ENCODE data around the gene ACTA2.

ACTA2 gene

GRCh38 chr10:88918191-88918905, 34.2 kb downstream of the ACTA2 start:
- no peak for ATAC-seq

- ATAC-seq = no peak
Measured at GRCh38 chr10:88916986-88917385, 35.6 kb downstream of the ACTA2 start.

- no peak for ATAC-seq
Measured at GRCh38 chr10:88916231-88916630, 36.3 kb downstream of the ACTA2 start.

- no peak for ATAC-seq
Measured at GRCh38 chr10:88915781-88916180, 36.8 kb downstream of the ACTA2 start.

GRCh38 chr10:88913788-88914187, 38.8 kb downstream of the ACTA2 start:
- no peak for ATAC-seq

GRCh38 chr10:88913127-88913526, 39.4 kb downstream of the ACTA2 start:
- ATAC-seq = no peak

- no peak for ATAC-seq
Measured at GRCh38 chr10:88911851-88912250, 40.7 kb downstream of the ACTA2 start.

GRCh38 chr10:88911116-88911515, 41.5 kb downstream of the ACTA2 start:
- ATAC-seq = peak; percentile 16 to 30

- peak; percentile 96 to 97 for ATAC-seq
Measured at GRCh38 chr10:88908194-88908593, 44.4 kb downstream of the ACTA2 start.

- ATAC-seq = no peak
Measured at GRCh38 chr10:88906921-88907320, 45.7 kb downstream of the ACTA2 start.

- no peak for ATAC-seq
Measured at GRCh38 chr10:88903715-88904114, 48.9 kb downstream of the ACTA2 start.

GRCh38 chr10:88901984-88902789, 50.4 kb downstream of the ACTA2 start:
- ATAC-seq = peak; percentile 24 to 26

- ATAC-seq = peak; percentile 69 to 75
Measured at GRCh38 chr10:88901206-88901983, 51.2 kb downstream of the ACTA2 start.

- ATAC-seq = no peak
Measured at GRCh38 chr10:88899886-88900285, 52.7 kb downstream of the ACTA2 start.

- ATAC-seq = no peak
Measured at GRCh38 chr10:88898727-88899126, 53.8 kb downstream of the ACTA2 start.

GRCh38 chr10:88896994-88897853, 55.3 kb downstream of the ACTA2 start:
- ATAC-seq = peak; percentile 78

GRCh38 chr10:88896372-88896993, 56.1 kb downstream of the ACTA2 start:
- ATAC-seq = no peak

- no peak for ATAC-seq
Measured at GRCh38 chr10:88895250-88895649, 57.3 kb downstream of the ACTA2 start.

GRCh38 chr10:88893611-88894010, 59.0 kb downstream of the ACTA2 start:
- no peak for ATAC-seq

- no peak for ATAC-seq
Measured at GRCh38 chr10:88892222-88892967, 60.2 kb downstream of the ACTA2 start.

Measured in activated CD4-positive, CD25-positive, alpha-beta regulatory T cell treated with anti-CD3 and anti-CD28 coated beads, Interleukin-2, amount 50 U/mL, for 24 hours (primary cell).